Measurements from ENCODE around the gene MMP25.

MMP25 gene

DNA sequence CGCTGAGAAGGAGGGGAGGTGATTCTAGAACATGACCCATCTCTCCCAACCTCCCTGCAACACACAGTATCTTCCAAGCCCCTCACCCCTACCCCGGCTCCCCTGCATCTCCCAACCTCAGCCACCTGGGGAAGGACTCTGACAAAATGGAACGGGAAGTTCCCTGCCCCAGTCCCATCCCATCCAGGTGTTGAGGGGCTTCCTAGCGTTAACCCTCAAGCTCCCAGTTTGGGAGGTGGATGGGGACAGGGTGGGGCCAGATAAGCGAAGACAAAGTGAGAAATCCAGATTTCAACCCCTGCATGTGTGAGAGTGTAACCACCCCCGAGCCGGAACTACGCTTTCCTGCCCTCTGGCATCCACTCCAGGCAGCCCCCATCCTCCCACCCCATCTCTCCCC, 50.9 kb downstream of the MMP25 start:
- no peak for DNase-seq

DNA sequence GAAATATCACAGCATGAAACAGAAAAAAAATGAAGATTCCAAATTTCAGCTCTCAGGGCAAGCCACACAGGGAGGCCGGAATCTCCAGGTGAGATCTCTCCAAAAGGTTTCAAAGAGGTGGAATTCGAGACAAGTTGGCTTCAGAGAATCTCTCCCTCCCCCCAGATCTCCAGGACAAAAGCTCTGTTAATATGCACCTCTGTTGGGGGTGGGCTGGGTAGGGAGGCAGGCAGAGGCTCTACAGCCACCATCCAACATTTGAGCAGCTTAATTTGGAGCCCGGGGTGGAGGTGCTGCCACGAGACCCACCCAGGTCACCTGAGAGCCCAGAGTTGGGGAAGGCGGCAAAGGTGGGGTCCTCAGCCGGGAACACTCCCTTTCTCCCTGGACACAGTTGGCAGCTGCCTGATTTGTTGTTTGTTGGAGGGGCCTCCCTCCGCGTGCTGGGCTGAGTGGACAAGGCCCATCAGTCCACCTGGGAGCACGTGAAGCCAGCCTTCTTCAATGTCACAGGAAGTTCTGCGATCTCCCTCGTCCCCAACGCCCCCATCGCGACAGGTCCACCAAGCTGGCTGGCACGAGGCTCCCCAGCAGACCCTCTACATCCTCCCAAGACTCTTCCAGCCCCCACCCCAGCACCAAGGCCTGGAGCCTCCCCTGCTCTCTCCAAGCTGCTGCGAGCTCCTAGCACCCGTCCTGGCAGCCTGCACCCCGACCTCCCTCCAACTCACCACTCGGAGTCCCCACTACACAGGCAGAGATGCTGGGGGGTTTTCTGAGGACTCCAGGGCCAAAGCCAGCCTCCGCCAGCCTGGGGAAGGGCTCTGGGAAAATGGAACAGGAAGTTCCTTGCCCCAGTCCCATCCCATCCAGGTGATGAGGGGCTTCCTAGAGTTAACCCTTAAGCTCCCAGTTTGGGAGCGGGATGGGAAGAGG, 52.4 kb downstream of the MMP25 start, which contains the start of gene ZSCAN10:
ZSCAN10 (minus strand) TSS at position 836 of the 936 bp plus-strand sequence. CDS start 6,357 bp downstream, outside the sequence.
- no peak for DNase-seq

DNA sequence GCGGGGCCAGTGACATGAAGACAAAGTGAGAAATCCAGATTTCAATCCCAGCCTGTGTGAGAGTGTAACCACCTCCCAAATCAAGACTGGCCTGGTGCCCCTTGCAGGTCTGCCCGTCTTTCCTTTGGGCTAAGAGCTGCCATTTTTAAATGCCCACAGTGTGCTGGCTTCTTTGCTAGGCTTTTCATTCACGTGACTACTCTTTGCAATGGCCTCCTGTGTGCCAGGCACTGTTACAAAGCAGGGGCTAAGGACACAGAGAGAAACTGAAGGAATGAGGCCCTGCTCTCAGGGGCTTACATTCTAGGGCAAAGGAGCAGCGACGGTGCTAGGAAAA, 53.0 kb downstream of the MMP25 start:
- DNase-seq = no peak

DNA sequence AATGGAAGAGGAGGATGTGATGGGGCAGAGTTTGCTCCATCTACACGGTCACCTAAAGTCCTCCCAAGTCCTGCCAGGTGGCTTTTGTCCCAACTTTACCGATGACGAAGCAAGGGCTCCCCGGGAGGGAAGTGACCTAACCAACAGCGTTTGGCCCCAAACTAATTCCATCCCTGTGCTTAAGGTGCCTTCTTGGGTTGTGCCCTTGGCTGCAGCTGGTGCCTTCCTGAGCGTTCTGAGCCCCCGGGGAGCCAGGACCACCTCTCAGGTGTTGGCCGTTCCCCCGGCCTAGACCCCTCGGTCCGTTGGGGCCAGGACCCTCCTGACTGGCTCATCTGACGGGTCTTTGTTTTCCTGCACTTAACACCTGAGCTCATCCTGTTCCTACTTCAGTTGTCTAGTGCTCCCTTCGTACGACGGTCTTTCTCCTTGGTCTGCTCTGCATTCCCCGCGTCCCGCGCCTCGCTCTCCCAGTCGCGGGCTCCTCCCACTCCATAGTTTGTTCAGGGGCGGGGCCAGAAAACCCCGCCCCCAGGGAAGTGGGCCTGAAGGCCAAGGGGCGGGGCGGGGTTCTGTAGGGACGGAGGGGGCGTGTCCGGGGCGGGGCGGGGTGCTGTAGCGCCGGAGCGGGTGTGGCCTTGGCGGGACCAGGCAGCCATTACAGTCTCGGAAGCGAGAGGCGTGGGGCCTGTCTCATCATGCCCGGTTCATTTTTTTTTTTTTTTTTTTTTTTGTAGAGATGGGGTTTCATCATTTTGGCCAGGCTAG, 53.6 kb downstream of the MMP25 start:
- peak; percentile 88 for DNase-seq

- DNase-seq = no peak
These were observed 54.9 kb downstream of the MMP25 start for GRCh38 chr16:3101018-3101840.

- DNase-seq = no peak
These were observed 55.6 kb downstream of the MMP25 start for GRCh38 chr16:3101841-3102470.

- peak; percentile 97 for DNase-seq
These were observed 60.0 kb downstream of the MMP25 start for GRCh38 chr16:3106205-3106928.
